ENCODE data around the gene CDK5R2. TPM values are rescaled to one million over a fixed set of nuclear protein-coding genes. Genes with fewer than 3 reads are reported as not detected.
A peak's percentile ranks its signal among the peaks of the same experiment; 100 is the strongest.

The CDK5R2 gene
- total and polyA plus RNA-seq, 2 of the 13 experiments (the other 11 are each of a cell fraction or from before 2014, with no cell fraction given), result not detected

- peaks cover 17% of the 10 kb centered on the region; the same call in 1 of the 2 replicates for H4K20me1 ChIP-seq (ENCODE audit: insufficient read depth, low read length)
- H3K9ac ChIP-seq (ENCODE audit: insufficient read depth, low read depth, low read length), result no peak overlapping the region
- H3K4me1 ChIP-seq (ENCODE audit: insufficient read depth, low read length), result peaks cover 29% of the 10 kb centered on the region
- no peaks in the 10 kb centered on the region for H3K79me2 ChIP-seq (ENCODE audit: insufficient read depth, low read length)
- ChIA-PET CTCF (ENCODE audit: low intra/inter-chr PET ratio, low total read pairs) (no interaction called here), POLR2A (no interaction called here)
- intact Hi-C loops (cut with micrococcal nuclease; ENCODE audit: unreplicated experiment) (no loop called here), in situ Hi-C loops (cut with HindIII; ENCODE audit: extremely low pct_ligation_motif_present, low pct_unique_long_range_greater_than_20kb) (no loop called here)
- WGBS (ENCODE audit: low lambda C conversion rate), result 37% methylated on average over 5 of the region's 5 CpGs
- DNase-seq (ENCODE audit: low spot score), result no peak
- no peaks in the 10 kb centered on the region for H3K9me3 ChIP-seq (ENCODE audit: low read length)
- no peak overlapping the region for H3K27ac ChIP-seq (ENCODE audit: extremely low read length, insufficient read depth, low read length)
- FAIRE-seq, result no peak
- peaks cover 8 to 62% of the 10 kb centered on the region in 2 experiments for H3K27me3 ChIP-seq (ENCODE audit: control insufficient read depth in 1 of 2, insufficient read depth in 2 of 2, low read length in 2 of 2)
- no peak for ATAC-seq
- no peak overlapping the region for H3K4me2 ChIP-seq (ENCODE audit: low read depth, low read length)
- H3K36me3 ChIP-seq (replicated peaks in 1 of 2; ENCODE audit: control insufficient read depth in 1 of 2, insufficient read depth in 2 of 2, low read length in 2 of 2), result no peaks in the 10 kb centered on the region
- H2AFZ ChIP-seq (ENCODE audit: low read length), result no peak overlapping the region
- BruUV-seq (replicated peaks), result no TSS peak
- no peak overlapping the region for H3K4me3 ChIP-seq (replicated peaks in 1 of 3; ENCODE audit: insufficient read depth in 1 of 3, low read depth in 2 of 3, low read length in 3 of 3)
- no peak for TF ChIP-seq PCBP2 (optimal IDR thresholded peaks at IDR 0.05; ENCODE audit: low read depth, low read length, poor library complexity, severe bottlenecking)
- TF ChIP-seq, protein P1, sequence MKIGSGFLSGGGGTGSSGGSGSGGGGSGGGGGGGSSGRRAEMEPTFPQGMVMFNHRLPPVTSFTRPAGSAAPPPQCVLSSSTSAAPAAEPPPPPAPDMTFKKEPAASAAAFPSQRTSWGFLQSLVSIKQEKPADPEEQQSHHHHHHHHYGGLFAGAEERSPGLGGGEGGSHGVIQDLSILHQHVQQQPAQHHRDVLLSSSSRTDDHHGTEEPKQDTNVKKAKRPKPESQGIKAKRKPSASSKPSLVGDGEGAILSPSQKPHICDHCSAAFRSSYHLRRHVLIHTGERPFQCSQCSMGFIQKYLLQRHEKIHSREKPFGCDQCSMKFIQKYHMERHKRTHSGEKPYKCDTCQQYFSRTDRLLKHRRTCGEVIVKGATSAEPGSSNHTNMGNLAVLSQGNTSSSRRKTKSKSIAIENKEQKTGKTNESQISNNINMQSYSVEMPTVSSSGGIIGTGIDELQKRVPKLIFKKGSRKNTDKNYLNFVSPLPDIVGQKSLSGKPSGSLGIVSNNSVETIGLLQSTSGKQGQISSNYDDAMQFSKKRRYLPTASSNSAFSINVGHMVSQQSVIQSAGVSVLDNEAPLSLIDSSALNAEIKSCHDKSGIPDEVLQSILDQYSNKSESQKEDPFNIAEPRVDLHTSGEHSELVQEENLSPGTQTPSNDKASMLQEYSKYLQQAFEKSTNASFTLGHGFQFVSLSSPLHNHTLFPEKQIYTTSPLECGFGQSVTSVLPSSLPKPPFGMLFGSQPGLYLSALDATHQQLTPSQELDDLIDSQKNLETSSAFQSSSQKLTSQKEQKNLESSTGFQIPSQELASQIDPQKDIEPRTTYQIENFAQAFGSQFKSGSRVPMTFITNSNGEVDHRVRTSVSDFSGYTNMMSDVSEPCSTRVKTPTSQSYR (CRISPR knock-in tag; IDR thresholded peaks at IDR 0.05; ENCODE audit: borderline replicate concordance), result no peak
- TF ChIP-seq ZMYM4 (CRISPR knock-in tag; IDR thresholded peaks at IDR 0.05), result no peak
- TF ChIP-seq SALL2 (CRISPR knock-in tag; IDR thresholded peaks at IDR 0.05), result no peak
- no peak for TF ChIP-seq MTF1 (CRISPR knock-in tag; IDR thresholded peaks at IDR 0.05)
- TF ChIP-seq, protein P2, sequence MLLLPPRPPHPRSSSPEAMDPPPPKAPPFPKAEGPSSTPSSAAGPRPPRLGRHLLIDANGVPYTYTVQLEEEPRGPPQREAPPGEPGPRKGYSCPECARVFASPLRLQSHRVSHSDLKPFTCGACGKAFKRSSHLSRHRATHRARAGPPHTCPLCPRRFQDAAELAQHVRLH (CRISPR knock-in tag; IDR thresholded peaks at IDR 0.05; ENCODE audit: borderline replicate concordance, low read depth), result no peak
- no peak for TF ChIP-seq ZSCAN20 (CRISPR knock-in tag; IDR thresholded peaks at IDR 0.05; ENCODE audit: borderline replicate concordance)
- peak; percentile 37; the same call in 1 of the 2 replicates for TF ChIP-seq RFX1 (IDR thresholded peaks at IDR 0.05)
- no peak for TF ChIP-seq RFXAP (CRISPR knock-in tag; IDR thresholded peaks at IDR 0.05; ENCODE audit: borderline replicate concordance)
- no peak for TF ChIP-seq ZNF224 (CRISPR knock-in tag; IDR thresholded peaks at IDR 0.05)
- TF ChIP-seq ERF (CRISPR knock-in tag; IDR thresholded peaks at IDR 0.05), result no peak
- no peak for TF ChIP-seq SAFB2 (CRISPR knock-in tag; IDR thresholded peaks at IDR 0.05; ENCODE audit: borderline replicate concordance, low read depth)
- no peak for TF ChIP-seq SIN3A (IDR thresholded peaks at IDR 0.05; ENCODE audit: borderline replicate concordance, low read depth, low read length)
- TF ChIP-seq, protein P3, sequence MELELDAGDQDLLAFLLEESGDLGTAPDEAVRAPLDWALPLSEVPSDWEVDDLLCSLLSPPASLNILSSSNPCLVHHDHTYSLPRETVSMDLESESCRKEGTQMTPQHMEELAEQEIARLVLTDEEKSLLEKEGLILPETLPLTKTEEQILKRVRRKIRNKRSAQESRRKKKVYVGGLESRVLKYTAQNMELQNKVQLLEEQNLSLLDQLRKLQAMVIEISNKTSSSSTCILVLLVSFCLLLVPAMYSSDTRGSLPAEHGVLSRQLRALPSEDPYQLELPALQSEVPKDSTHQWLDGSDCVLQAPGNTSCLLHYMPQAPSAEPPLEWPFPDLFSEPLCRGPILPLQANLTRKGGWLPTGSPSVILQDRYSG (CRISPR knock-in tag; IDR thresholded peaks at IDR 0.05), result no peak
- TF ChIP-seq MAFF (IDR thresholded peaks at IDR 0.05; ENCODE audit: low read depth, low read length), result peak; percentile 43
- TF ChIP-seq ZSCAN25 (CRISPR knock-in tag; IDR thresholded peaks at IDR 0.05), result no peak
- no peak for TF ChIP-seq ZNF317 (CRISPR knock-in tag; IDR thresholded peaks at IDR 0.05)
- TF ChIP-seq MAFK (conservative IDR thresholded peaks at IDR 0.05 in 1 of 2, IDR thresholded peaks at IDR 0.05 in 1 of 2; ENCODE audit: low read length in 2 of 2), result peak; percentile 68 to 81
- no peak for TF ChIP-seq ZNF775 (CRISPR knock-in tag; IDR thresholded peaks at IDR 0.05; ENCODE audit: borderline replicate concordance)
- no peak for TF ChIP-seq ETV5 (CRISPR knock-in tag; IDR thresholded peaks at IDR 0.05; ENCODE audit: borderline replicate concordance)
- no peak for TF ChIP-seq PHF21A (CRISPR knock-in tag; IDR thresholded peaks at IDR 0.05)
- TF ChIP-seq MXI1 (IDR thresholded peaks at IDR 0.05; ENCODE audit: borderline replicate concordance, low read depth, low read length), result no peak
- TF ChIP-seq NFE2L2 (IDR thresholded peaks at IDR 0.05; ENCODE audit: low read length), result peak; percentile 97
- no peak for TF ChIP-seq HMGA1 (CRISPR knock-in tag; conservative IDR thresholded peaks at IDR 0.05)
Observed at GRCh38 chr2:218964041-218964771, 4.7 kb downstream of the CDK5R2 start.
